PFSK-1 (cell line): ENCODE measurements around the gene SH3RF1.

Source experiments
- SIN3A ChIP-seq: IDR thresholded peaks from 2 replicates; pipeline ENCODE4 v1.6.1; 2012; ENCODE audit warnings: mild to moderate bottlenecking, low read length, moderate library complexity, borderline replicate concordance; ENCODE audit not compliant: insufficient read depth
- TF ChIP-seq, protein P1 (sequence below), 2 experiments: IDR thresholded peaks; 2 replicates each; pipeline versions ENCODE4 v1.6.1 to v1.8.0; 2011 to 2012; ENCODE audit warnings: low read depth in 2 of 2, low read length in 2 of 2, control low read depth in 1 of 2, inconsistent platforms in 1 of 2, mild to moderate bottlenecking in 1 of 2, moderate library complexity in 1 of 2; ENCODE audit not compliant: insufficient read depth in 1 of 2

DNA sequence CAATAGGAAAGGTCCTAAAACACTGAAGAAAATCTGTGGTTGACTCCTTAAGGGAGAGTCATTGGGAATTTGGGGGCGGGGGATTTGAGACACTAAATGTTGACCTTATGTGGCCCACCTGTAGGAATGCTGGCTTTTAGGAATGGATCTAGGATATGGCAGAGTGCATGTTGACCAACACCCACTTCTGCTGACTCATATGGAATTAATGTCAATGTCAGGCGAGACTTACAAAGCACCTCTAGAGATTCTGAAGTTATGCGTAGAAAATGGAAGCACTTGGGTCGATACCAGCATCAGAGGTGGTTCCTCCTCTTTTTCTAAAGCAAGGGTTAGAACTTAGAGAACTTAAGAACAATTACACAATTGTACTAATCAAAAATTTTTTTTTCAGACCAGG is 160.1 kb downstream of the SH3RF1 start:
- no peak for TF ChIP-seq SIN3A
- TF ChIP-seq, protein P1, sequence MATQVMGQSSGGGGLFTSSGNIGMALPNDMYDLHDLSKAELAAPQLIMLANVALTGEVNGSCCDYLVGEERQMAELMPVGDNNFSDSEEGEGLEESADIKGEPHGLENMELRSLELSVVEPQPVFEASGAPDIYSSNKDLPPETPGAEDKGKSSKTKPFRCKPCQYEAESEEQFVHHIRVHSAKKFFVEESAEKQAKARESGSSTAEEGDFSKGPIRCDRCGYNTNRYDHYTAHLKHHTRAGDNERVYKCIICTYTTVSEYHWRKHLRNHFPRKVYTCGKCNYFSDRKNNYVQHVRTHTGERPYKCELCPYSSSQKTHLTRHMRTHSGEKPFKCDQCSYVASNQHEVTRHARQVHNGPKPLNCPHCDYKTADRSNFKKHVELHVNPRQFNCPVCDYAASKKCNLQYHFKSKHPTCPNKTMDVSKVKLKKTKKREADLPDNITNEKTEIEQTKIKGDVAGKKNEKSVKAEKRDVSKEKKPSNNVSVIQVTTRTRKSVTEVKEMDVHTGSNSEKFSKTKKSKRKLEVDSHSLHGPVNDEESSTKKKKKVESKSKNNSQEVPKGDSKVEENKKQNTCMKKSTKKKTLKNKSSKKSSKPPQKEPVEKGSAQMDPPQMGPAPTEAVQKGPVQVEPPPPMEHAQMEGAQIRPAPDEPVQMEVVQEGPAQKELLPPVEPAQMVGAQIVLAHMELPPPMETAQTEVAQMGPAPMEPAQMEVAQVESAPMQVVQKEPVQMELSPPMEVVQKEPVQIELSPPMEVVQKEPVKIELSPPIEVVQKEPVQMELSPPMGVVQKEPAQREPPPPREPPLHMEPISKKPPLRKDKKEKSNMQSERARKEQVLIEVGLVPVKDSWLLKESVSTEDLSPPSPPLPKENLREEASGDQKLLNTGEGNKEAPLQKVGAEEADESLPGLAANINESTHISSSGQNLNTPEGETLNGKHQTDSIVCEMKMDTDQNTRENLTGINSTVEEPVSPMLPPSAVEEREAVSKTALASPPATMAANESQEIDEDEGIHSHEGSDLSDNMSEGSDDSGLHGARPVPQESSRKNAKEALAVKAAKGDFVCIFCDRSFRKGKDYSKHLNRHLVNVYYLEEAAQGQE (IDR thresholded peaks at IDR 0.05; ENCODE audit: insufficient read depth in 1 of 2, low read depth in 2 of 2, low read length in 2 of 2): no peak
